T-helper 1 cell treated with Interleukin-12 subunit alpha and Interleukin-12 subunit beta and Interleukin-4 antibody, amounts not matched to agents 30 ng/mL and 1 ng/mL, for 36 hours (primary cell): Measurements from ENCODE around the gene GNL1. TPM values are rescaled to one million over a fixed set of nuclear protein-coding genes. Genes with fewer than 3 reads are reported as not detected.

Experiments used
- intact Hi-C: fragments of 100-400 bp; cut with micrococcal nuclease; formaldehyde crosslinking; loops from one replicate; pipeline ENCODE4 v1.15.1; 2024
- total RNA-seq: library from RNA; stranded (reverse); gene quantifications from 2 replicates; pipeline ENCODE4 v1.2.3, GENCODE V29; 2022

The GNL1 gene
- total RNA-seq, 1 donor from 2014 or later: 49.7 TPM

- intact Hi-C loops: loop anchor here (1.0 to 5.0 kb wide), 19 partner anchors 13 to 1097 kb away; partner anchors contain the start of genes ATAT1, BAG6, C6orf136 and CSNK2B
Measured at GRCh38 chr6:30570740-30571074, 14.4 kb upstream of the GNL1 start.

- intact Hi-C loops: loop anchor here (2.0 to 5.0 kb wide), 7 partner anchors 27 to 1097 kb away; partner anchors contain the start of genes CSNK2B, GTF2H4, LY6G5B and PPP1R11
Measured at GRCh38 chr6:30570263-30570662, 14.0 kb upstream of the GNL1 start.

- intact Hi-C loops: no loop called here
Measured at GRCh38 chr6:30568245-30568644, 12.0 kb upstream of the GNL1 start.

- intact Hi-C loops: no loop called here
Measured at GRCh38 chr6:30565772-30566171, 9.5 kb upstream of the GNL1 start.

- intact Hi-C loops: no loop called here
Measured at GRCh38 chr6:30564114-30564513, 7.8 kb upstream of the GNL1 start.

GRCh38 chr6:30562470-30563425 is 6.5 kb upstream of the GNL1 start:
- intact Hi-C loops: no loop called here

GRCh38 chr6:30560930-30561329 is 4.6 kb upstream of the GNL1 start:
- intact Hi-C loops: no loop called here

- intact Hi-C loops: loop anchor here (1.0 to 5.0 kb wide), 9 partner anchors 14 to 940 kb away; partner anchors contain the start of genes ABCF1, ATAT1, DHX16 and FLOT1
Measured at GRCh38 chr6:30557683-30557981, 1.3 kb upstream of the GNL1 start.

GRCh38 chr6:30556906-30557682 is 805 bp upstream of the GNL1 start, which contains the start of gene PRR3:
Gene PRR3 (plus strand): TSS chr6:30557295. CDS start chr6:30557345, 50 bp downstream.
- intact Hi-C loops: loop anchor here (1.0 to 5.0 kb wide), 17 partner anchors 14 to 940 kb away; partner anchors contain the start of genes ABCF1, ATAT1, DHX16 and FLOT1

- intact Hi-C loops: loop anchor here (1.0 to 5.0 kb wide), 15 partner anchors 14 to 942 kb away; partner anchors contain the start of genes ATAT1, DHX16, FLOT1 and GTF2H4
Measured at GRCh38 chr6:30555816-30556065, 548 bp downstream of the GNL1 start.

GRCh38 chr6:30554962-30555815 is 1.1 kb downstream of the GNL1 start:
- intact Hi-C loops: loop anchor here (5.0 kb wide), 4 partner anchors 187 to 942 kb away; partner anchors contain the start of genes FLOT1, HLA-B, IER3 and MICB

- intact Hi-C loops: no loop called here
Measured at GRCh38 chr6:30554404-30554803, 1.9 kb downstream of the GNL1 start.

GRCh38 chr6:30548375-30548774 is 7.9 kb downstream of the GNL1 start:
- intact Hi-C loops: no loop called here

- intact Hi-C loops: no loop called here
Measured at GRCh38 chr6:30547454-30547853, 8.8 kb downstream of the GNL1 start.

GRCh38 chr6:30544666-30545272 is 11.5 kb downstream of the GNL1 start:
- intact Hi-C loops: loop anchor here (1.0 to 2.0 kb wide), 3 partner anchors 16 to 91 kb away; no protein-coding TSS in a partner anchor

- intact Hi-C loops: loop anchor here (1.0 to 2.0 kb wide), 4 partner anchors 15 to 179 kb away; no protein-coding TSS in a partner anchor
Measured at GRCh38 chr6:30543821-30544220, 12.5 kb downstream of the GNL1 start.

- intact Hi-C loops: loop anchor here (2.0 kb wide), 1 partner anchor 180 kb away; no protein-coding TSS in a partner anchor
Measured at GRCh38 chr6:30542915-30543314, 13.4 kb downstream of the GNL1 start.

GRCh38 chr6:30542404-30542725 is 13.9 kb downstream of the GNL1 start:
- intact Hi-C loops: loop anchor here (2.0 kb wide), 1 partner anchor 180 kb away; no protein-coding TSS in a partner anchor

GRCh38 chr6:30541515-30542403 is 14.5 kb downstream of the GNL1 start:
- intact Hi-C loops: loop anchor here (1.0 to 2.0 kb wide), 8 partner anchors 9 to 546 kb away; partner anchors contain the start of genes ABCF1, DHX16 and GNL1
